Naive thymus-derived CD8-positive, alpha-beta T cell (primary cell): ENCODE measurements around the gene SLC17A9. TPM values are rescaled to one million over a fixed set of nuclear protein-coding genes. Genes with fewer than 3 reads are reported as not detected.
"Not testable (repeated sequence)": the region's sequence is repeated elsewhere in the genome, so short reads cannot be mapped to it uniquely, and the experiment has no call there.

Experiments used
- ATAC-seq, 2 donors: fragments of 150-1000 bp; cut with Tn5 transposase in 1 of 2; sonication (Bioruptor Pico), chemical (Tn5 transposase) in 1 of 2; 1 replicate in 1 of 2; 2 replicates in 1 of 2; pipeline ENCODE4 v1.10.0; 2021; ENCODE audit warnings: mild to moderate bottlenecking in 2 of 2, moderate library complexity in 2 of 2
- POLR2A ChIA-PET: fragments of 350-600 bp; sonication (Branson Sonifier 250); formaldehyde crosslinking; loops from one replicate; lab custom pipeline; 2021; ENCODE audit warnings: antibody characterized with exemption; lab: Charles Lee
- DNase-seq, 10 donors: peaks; one replicate each; pipeline versions ENCODE4 v3.0.0 to v3.0.0-alpha.2; 2020 to 2022
- H3K27ac Mint-ChIP-seq, 10 donors: one replicate each; pipeline ENCODE4 v1.8.0; 2020 to 2022; ENCODE audit warnings: mild to moderate bottlenecking in 10 of 10, mixed read lengths in 10 of 10, moderate library complexity in 4 of 10, inconsistent platforms in 1 of 10
- H3K27me3 Mint-ChIP-seq, 5 donors: one replicate each; pipeline ENCODE4 v1.8.0; 2021 to 2022; ENCODE audit warnings: mixed read lengths in 5 of 5
- H3K36me3 Mint-ChIP-seq, 3 donors: one replicate each; pipeline ENCODE4 v1.8.0; 2020 to 2022; ENCODE audit warnings: mixed read lengths in 3 of 3, mild to moderate bottlenecking in 2 of 3, inconsistent platforms in 1 of 3
- H3K4me1 Mint-ChIP-seq, 4 donors: one replicate each; pipeline ENCODE4 v1.8.0; 2021 to 2022; ENCODE audit warnings: mixed read lengths in 4 of 4
- H3K4me3 Mint-ChIP-seq, 10 donors: one replicate each; pipeline ENCODE4 v1.8.0; 2020 to 2022; ENCODE audit warnings: mild to moderate bottlenecking in 10 of 10, mixed read lengths in 10 of 10, moderate library complexity in 6 of 10, inconsistent platforms in 1 of 10
- H3K9me3 Mint-ChIP-seq, 9 donors: one replicate each; pipeline ENCODE4 v1.8.0; 2020 to 2022; ENCODE audit warnings: mixed read lengths in 9 of 9, mild to moderate bottlenecking in 3 of 9, inconsistent platforms in 1 of 9, moderate library complexity in 1 of 9
- polyA plus RNA-seq, 3 donors: library from polyadenylated mRNA; unstranded; fragments of 300-500 nt; fragmentation: Illumina TruSeq; gene quantifications; one replicate each; pipeline ENCODE4 v1.2.3, GENCODE V29; 2021
- total RNA-seq, 8 experiments: library from RNA in 2 of 8; stranded (reverse) in 2 of 8; gene quantifications; one replicate each; pipeline ENCODE4 v1.2.3 and lab custom pipeline; 2021 to 2026

SLC17A9 gene
- total and polyA plus RNA-seq, 5 experiments from 2014 or later, result 1.2 to 11.3 (median 2.0) TPM

DNA sequence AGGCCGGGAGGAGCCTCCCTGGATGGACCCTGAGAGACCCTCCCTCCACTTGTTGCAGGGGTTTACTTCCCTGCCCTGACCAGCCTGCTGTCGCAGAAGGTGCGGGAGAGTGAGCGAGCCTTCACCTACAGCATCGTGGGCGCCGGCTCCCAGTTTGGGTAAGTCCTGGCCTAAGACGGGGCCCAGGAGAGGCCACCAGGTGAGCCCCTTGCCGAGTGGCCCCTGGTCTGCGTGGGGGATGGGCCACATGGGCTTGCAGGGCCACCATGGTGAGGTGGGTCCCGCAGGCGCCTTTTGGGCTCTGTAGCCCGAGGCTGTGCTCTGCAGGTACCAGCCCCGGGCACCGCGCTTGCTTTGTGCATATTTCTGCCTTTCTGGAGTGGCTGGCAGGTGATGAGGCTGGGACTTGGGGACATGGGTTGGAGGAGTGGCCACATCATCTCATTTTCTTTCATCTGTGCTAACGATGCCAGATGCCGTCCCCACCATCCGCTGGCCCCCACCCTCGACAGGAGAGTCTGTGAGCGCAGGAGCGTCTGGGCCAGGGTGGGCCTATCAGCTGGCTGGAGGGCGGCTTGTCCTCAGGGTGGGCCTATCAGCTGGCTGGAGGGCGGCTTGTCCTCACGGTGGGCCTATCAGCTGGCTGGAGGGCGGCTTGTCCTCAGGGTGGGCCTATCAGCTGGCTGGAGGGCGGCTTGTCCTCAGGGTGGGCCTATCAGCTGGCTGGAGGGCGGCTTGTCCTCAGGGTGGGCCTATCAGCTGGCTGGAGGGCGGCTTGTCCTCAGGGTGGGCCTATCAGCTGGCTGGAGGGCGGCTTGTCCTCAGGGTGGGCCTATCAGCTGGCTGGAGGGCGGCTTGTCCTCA, 8.2 kb downstream of the SLC17A9 start:
- H3K36me3 Mint-ChIP-seq, H3K4me3 Mint-ChIP-seq, H3K27ac Mint-ChIP-seq, ATAC-seq, DNase-seq, H3K27me3 Mint-ChIP-seq, H3K9me3 Mint-ChIP-seq: not testable (repeated sequence)
- POLR2A ChIA-PET, result interaction anchor here (0.7 to 1.6 kb wide), 2 partner anchors 12 to 145 kb away, joined by 3 to 7 read pairs; no protein-coding TSS in a partner anchor
- peaks cover 4 to 36% (median 17%) of the 10 kb centered on the region in 4 donors for H3K4me1 Mint-ChIP-seq

DNA sequence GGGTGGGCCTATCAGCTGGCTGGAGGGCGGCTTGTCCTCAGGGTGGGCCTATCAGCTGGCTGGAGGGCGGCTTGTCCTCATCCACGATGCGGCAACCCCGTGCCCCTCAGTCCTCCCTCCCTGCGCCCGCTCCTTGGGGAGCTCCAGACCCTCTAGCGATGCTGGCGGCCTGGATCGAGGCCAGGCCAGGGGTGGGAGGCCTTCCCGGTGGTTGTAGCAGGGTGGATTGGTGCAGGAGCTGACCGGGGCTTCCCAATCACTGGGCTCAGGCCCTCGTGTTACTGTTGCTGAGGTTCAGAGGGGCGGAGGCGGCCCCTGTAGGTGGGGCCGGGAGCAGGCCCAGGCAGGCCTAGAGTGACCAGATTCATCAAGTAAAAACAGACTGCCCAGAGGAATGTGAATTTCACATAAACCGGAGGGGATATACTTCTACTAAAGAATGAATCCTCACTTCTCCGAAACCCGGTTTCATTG, 8.8 kb downstream of the SLC17A9 start:
- DNase-seq (no peak), ATAC-seq (no peak)
- Mint-ChIP-seq H3K4me1 (peaks cover 3 to 30% (median 17%) of the 10 kb centered on the region in 4 donors), H3K27ac (peak overlapping the region in 2 of 10 donors; percentile 15 to 40), H3K9me3 (no peaks in the 10 kb centered on the region), H3K27me3 (no peaks in the 10 kb centered on the region), H3K36me3 (peaks cover 0 to 11% (median 0%) of the 10 kb centered on the region in 3 donors), H3K4me3 (no peak overlapping the region)
- POLR2A ChIA-PET, result no interaction called here

DNA sequence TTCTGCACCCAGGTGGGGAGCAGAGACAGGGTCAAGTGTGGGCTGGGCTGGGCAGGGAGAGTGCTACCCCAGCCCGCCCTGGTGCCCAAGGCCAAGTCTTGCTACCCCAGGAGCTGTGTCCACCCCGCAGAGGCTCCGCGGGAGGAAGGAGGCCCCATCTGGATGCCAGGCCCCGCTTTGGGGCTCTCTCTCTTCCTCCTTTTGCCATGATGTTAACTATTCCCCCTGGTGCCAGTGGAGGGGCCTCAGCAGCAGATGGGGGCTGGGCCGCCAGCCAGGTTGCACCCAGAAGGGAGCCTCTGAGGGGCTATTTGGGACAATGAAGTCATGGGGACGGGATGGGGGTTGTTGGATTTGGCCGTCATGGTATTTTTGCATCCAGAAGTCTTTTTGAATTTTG, 9.3 kb downstream of the SLC17A9 start:
- H3K27me3 Mint-ChIP-seq, result no peaks in the 10 kb centered on the region
- no peak for DNase-seq
- H3K36me3 Mint-ChIP-seq, result peaks cover 0 to 11% (median 0%) of the 10 kb centered on the region in 3 donors
- no peak overlapping the region for H3K4me3 Mint-ChIP-seq
- ATAC-seq, result no peak
- POLR2A ChIA-PET, result no interaction called here
- H3K9me3 Mint-ChIP-seq, result no peaks in the 10 kb centered on the region
- H3K4me1 Mint-ChIP-seq, result peaks cover 3 to 30% (median 17%) of the 10 kb centered on the region in 4 donors
- H3K27ac Mint-ChIP-seq, result peak overlapping the region in 1 of 10 donors; percentile 15

DNA sequence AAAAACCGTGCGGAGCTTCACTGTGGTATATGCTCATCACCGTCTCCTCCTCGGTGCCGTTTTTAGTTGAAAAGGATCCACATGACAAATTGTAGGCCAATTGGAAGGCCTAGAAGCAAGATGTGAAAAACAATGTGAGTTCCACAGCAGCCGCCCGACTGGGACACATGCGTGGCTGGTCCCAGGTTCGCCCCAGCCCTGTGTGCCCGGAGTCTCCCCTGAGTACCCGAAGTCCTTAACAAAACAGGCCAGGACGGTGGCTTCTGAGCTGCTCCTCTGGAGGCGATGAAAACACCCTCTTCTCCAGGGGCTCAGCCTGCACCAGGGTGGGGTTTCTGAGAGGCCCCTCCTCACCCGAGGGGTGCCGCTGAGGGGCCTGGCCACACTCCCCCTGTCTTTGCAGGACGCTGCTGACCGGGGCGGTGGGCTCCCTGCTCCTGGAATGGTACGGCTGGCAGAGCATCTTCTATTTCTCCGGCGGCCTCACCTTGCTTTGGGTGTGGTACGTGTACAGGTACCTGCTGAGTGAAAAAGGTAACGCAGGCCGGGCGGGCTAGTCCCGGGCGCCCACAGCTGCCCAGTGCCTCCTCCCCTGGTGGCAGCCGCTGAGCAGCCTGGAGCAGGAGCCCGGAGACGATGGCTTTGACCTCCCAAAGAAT, 9.8 kb downstream of the SLC17A9 start:
- no peaks in the 10 kb centered on the region for H3K27me3 Mint-ChIP-seq
- POLR2A ChIA-PET, result interaction anchor here (1.4 kb wide), 1 partner anchor 7 kb away, joined by 5 read pairs; no protein-coding TSS in a partner anchor
- no peak overlapping the region for H3K4me3 Mint-ChIP-seq
- ATAC-seq (no peak), DNase-seq (no peak)
- H3K36me3 Mint-ChIP-seq, result peaks cover 0 to 8% (median 0%) of the 10 kb centered on the region in 3 donors
- peaks cover 1 to 29% (median 17%) of the 10 kb centered on the region in 4 donors for H3K4me1 Mint-ChIP-seq
- H3K27ac Mint-ChIP-seq, result no peak overlapping the region
- H3K9me3 Mint-ChIP-seq, result no peaks in the 10 kb centered on the region

DNA sequence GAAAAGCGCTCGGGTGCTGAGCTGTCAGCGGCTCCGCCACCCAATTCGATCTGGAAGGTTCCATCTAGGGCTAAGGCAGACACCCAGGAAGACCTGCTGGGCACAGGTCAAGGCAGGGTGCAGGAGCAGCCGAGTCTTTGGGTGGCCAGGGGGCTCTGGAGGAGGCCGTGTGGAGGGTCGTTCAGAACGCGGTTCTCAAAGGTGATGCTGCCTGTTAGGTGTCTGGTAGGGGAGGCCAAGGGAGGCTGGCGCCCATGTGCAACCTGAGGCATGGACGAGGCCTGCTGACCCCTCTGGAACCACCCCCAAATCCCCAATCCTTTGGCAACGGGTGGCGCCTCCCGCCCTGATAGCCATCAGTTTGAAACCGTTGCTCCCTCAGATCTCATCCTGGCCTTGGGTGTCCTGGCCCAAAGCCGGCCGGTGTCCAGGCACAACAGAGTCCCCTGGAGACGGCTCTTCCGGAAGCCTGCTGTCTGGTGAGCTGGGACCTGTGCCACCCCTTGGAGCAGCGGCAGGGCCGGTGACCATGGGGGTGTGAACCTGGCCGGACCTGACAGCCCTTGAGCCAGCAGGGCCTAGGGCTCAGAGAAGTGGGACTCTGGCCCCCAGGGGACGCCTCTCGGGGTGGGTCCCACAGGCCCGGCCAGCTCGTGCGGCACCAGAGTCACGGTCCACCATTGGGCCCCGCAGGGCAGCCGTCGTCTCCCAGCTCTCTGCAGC, 10.5 kb downstream of the SLC17A9 start:
- no peaks in the 10 kb centered on the region for H3K9me3 Mint-ChIP-seq
- H3K4me3 Mint-ChIP-seq, result no peak overlapping the region
- ATAC-seq, result no peak
- no peak overlapping the region for H3K27ac Mint-ChIP-seq
- no peaks in the 10 kb centered on the region for H3K27me3 Mint-ChIP-seq
- peaks cover 1 to 22% (median 17%) of the 10 kb centered on the region in 4 donors for H3K4me1 Mint-ChIP-seq
- peaks cover 0 to 6% (median 0%) of the 10 kb centered on the region in 3 donors for H3K36me3 Mint-ChIP-seq
- DNase-seq, result no peak
- POLR2A ChIA-PET, result interaction anchor here (1.4 kb wide), 1 partner anchor 8 kb away, joined by 5 read pairs; no protein-coding TSS in a partner anchor

DNA sequence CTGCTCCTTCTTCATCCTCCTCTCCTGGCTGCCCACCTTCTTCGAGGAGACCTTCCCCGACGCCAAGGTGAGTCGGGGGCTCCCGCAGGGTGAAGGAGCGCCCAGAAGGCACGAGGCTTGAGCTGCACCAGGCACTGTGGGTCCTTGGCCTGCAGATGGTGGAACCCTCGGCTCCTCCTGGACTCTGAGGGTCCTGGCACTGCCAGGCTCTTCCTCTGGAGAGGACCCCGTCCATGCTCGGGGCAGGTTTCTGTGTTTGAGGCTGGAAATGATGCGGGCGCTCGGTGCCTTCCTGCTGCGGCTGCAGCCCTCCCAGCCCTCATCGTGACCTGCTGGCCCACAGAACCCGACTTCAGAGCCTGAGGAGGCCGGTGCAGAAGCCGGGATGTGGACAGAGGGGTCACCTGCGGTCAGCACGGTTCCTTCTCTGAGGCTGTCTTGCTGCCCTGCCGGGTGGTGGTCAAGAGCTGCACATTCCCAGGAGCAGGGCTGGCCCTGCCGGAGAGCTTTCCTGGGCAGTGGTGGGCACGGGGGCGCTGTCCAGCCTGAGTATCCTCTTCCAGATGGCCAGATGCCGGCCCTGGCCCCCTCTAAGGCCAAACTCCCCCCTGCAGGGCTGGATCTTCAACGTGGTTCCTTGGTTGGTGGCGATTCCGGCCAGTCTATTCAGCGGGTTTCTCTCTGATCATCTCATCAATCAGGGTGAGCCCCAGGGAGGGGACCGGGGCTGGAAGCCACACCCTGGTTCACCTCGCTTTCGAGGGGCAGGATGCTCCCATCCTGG, 11.3 kb downstream of the SLC17A9 start:
- Mint-ChIP-seq H3K27me3 (no peaks in the 10 kb centered on the region), H3K9me3 (no peaks in the 10 kb centered on the region), H3K27ac (peak overlapping the region in 2 of 10 donors; percentile 25 to 38), H3K36me3 (peaks cover 0 to 6% (median 0%) of the 10 kb centered on the region in 3 donors), H3K4me3 (no peak overlapping the region), H3K4me1 (peaks cover 1 to 17% (median 13%) of the 10 kb centered on the region in 4 donors)
- no peak for DNase-seq
- POLR2A ChIA-PET, result interaction anchor here (1.4 kb wide), 1 partner anchor 9 kb away, joined by 5 read pairs; no protein-coding TSS in a partner anchor
- no peak for ATAC-seq

DNA sequence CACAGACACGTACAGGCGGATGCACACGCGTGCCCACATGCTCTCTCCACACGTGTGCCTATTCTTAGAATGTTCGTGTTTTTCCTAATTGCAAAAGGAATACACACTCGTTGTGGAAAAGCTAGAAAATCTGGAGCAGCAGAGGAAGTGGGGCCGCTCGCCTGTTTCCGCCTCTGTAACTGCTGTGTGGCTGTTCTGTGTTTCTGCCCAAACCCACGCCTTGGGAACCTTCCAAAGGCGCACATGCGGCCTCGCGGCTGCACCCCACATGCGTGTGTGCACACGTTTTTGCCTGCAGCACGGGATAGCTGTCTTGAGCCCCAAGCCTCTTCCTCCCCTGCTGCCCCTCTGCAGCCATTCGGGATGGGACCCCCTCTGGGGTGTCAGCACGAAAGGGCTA, 12.2 kb downstream of the SLC17A9 start:
- no peaks in the 10 kb centered on the region for H3K27me3 Mint-ChIP-seq
- peaks cover 1 to 8% (median 5%) of the 10 kb centered on the region in 4 donors for H3K4me1 Mint-ChIP-seq
- peaks cover 0 to 6% (median 0%) of the 10 kb centered on the region in 3 donors for H3K36me3 Mint-ChIP-seq
- H3K9me3 Mint-ChIP-seq, result no peaks in the 10 kb centered on the region
- DNase-seq (no peak), ATAC-seq (no peak)
- POLR2A ChIA-PET, result no interaction called here
- no peak overlapping the region for H3K27ac Mint-ChIP-seq
- no peak overlapping the region for H3K4me3 Mint-ChIP-seq

DNA sequence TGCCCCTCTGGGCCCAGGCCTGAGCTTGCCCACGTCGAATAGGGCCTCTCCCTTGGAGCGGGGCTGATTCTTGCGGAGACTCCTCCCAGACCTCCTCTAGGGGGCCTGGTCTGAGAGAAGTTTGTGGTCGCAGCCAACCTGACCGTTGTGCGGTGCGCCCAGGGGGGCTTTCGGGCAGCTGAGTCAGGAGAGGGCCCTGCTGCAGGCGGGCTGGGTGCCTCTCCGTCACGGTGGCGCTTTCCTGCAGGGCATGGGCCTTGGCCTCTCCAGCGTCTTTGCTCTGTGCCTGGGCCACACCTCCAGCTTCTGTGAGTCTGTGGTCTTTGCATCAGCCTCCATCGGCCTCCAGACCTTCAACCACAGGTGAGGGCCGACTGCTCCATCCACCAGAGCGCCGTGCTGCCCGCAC, 12.9 kb downstream of the SLC17A9 start:
- H3K9me3 Mint-ChIP-seq, result no peaks in the 10 kb centered on the region
- POLR2A ChIA-PET, result interaction anchor here (0.6 kb wide), 1 partner anchor 22 kb away, joined by 5 read pairs; no protein-coding TSS in a partner anchor

DNA sequence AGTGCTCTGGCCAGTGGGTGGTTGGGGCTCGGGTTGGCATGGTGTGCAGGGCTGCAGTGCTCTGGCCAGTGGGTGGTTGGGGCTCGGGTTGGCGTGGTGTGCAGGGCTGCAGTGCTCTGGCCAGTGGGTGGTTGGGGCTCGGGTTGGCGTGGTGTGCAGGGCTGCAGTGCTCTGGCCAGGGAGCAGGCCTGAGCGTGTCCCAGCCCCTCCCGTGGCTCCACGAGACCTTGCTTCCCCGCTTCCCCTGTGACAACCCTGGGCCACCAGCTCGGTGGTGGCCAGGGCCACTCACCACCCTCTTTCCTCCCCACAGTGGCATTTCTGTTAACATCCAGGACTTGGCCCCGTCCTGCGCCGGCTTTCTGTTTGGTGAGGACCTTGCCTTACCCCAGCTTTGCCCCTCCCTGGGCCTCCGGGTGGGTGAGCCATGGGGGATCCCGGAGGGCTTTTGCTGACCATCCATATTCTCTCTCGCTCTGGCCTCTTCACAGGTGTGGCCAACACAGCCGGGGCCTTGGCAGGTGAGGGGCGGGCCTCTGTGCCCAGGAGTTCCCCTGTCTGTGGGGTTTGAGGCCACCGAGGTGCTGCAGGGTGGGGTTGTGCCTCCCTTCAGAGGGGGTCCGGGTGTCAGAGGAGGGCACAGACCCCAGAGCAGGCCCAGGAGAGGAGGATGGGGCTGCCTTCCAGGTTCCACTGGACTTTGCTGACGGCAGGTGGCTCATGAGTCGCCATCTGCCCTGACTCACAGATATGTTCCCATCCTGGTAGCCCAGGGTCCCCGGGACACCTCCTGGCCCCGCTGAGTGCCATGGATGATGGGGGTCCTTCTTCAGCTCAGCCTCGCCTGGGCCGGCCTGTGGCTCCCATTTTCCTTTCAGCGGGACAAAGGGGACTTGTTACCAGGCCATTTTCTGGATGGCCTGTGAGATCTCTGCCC, 14.0 kb downstream of the SLC17A9 start:
- H3K27me3 Mint-ChIP-seq, result peaks cover 2 to 6% (median 4%) of the 10 kb centered on the region in 5 donors
- no peak for ATAC-seq
- POLR2A ChIA-PET, result no interaction called here
- peaks cover 2 to 4% (median 4%) of the 10 kb centered on the region in 4 donors for H3K4me1 Mint-ChIP-seq
- no peaks in the 10 kb centered on the region for H3K9me3 Mint-ChIP-seq
- peaks cover 0 to 6% (median 0%) of the 10 kb centered on the region in 3 donors for H3K36me3 Mint-ChIP-seq
- H3K4me3 Mint-ChIP-seq, result no peak overlapping the region
- DNase-seq, result no peak
- no peak overlapping the region for H3K27ac Mint-ChIP-seq

More for the DNA sequence above, 12.9 kb downstream of the SLC17A9 start:
- no peak overlapping the region for H3K4me3 Mint-ChIP-seq
- DNase-seq (no peak), ATAC-seq (no peak)
- no peaks in the 10 kb centered on the region for H3K27me3 Mint-ChIP-seq
- peaks cover 0 to 2% (median under 1%) of the 10 kb centered on the region in 4 donors for H3K4me1 Mint-ChIP-seq
- H3K27ac Mint-ChIP-seq, result no peak overlapping the region
- H3K36me3 Mint-ChIP-seq, result peaks cover 0 to 6% (median 0%) of the 10 kb centered on the region in 3 donors

DNA sequence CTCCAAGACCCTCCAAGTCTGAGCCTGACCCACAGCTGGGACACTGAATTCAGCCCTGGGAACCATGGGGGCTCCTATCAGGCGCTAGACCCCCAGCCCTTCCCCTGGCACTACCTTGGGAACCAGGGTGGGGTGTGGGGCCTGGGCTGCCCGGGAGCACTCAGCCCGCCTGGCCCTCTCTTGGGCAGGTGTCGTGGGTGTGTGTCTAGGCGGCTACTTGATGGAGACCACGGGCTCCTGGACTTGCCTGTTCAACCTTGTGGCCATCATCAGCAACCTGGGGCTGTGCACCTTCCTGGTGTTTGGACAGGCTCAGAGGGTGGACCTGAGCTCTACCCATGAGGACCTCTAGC, 14.6 kb downstream of the SLC17A9 start:
- Mint-ChIP-seq H3K4me1 (peaks cover 9 to 11% (median 10%) of the 10 kb centered on the region in 4 donors), H3K36me3 (peaks cover 0 to 6% (median 0%) of the 10 kb centered on the region in 3 donors)

More for the DNA sequence above, 14.6 kb downstream of the SLC17A9 start:
- DNase-seq, result no peak
- POLR2A ChIA-PET, result no interaction called here
- Mint-ChIP-seq H3K27ac (no peak overlapping the region), H3K27me3 (peaks cover 8 to 13% (median 10%) of the 10 kb centered on the region in 5 donors), H3K4me3 (no peak overlapping the region), H3K9me3 (no peaks in the 10 kb centered on the region)
- ATAC-seq, result no peak
